ENCODE measurements around the gene PTPRM. TPM values are rescaled to one million over a fixed set of nuclear protein-coding genes. Genes with fewer than 3 reads are reported as not detected.

Gene PTPRM
- total RNA-seq, 4 donors from 2014 or later = 81.5 to 98.9 (median 86.8) TPM

- no peak overlapping the region for H3K4me3 ChIP-seq
- TF ChIP-seq POLR2A (IDR thresholded peaks at IDR 0.05) = no peak
- TF ChIP-seq CTCF (IDR thresholded peaks at IDR 0.05) = no peak
- no peak for TF ChIP-seq POLR2AphosphoS5 (IDR thresholded peaks at IDR 0.05)
- TF ChIP-seq EP300 (IDR thresholded peaks at IDR 0.05) = no peak
- no peaks in the 10 kb centered on the region for H3K9me3 ChIP-seq
- 100% methylated on average over 1 of the region's 1 CpG for WGBS, 2 donors (ENCODE audit: low coverage in 1 of 2)
- no peak overlapping the region for H3K27ac ChIP-seq
- no peaks in the 10 kb centered on the region for H3K27me3 ChIP-seq
- H3K36me3 ChIP-seq = no peaks in the 10 kb centered on the region
- no peak for ATAC-seq
- no peaks in the 10 kb centered on the region for H3K4me1 ChIP-seq
Observed at GRCh38 chr18:8427339-8427738, 860.2 kb downstream of the PTPRM start.

GRCh38 chr18:8428951-8429350, 861.8 kb downstream of the PTPRM start:
- no peak for ATAC-seq
- whole genome bisulfite sequencing, 2 donors (ENCODE audit: low coverage in 1 of 2) = 89 to 90% methylated on average over 2 to 3 of the region's 6 CpGs
- no peak overlapping the region for H3K4me3 ChIP-seq

GRCh38 chr18:8431036-8431435, 863.9 kb downstream of the PTPRM start:
- Histone ChIP-seq H3K9me3 (no peaks in the 10 kb centered on the region), H3K4me3 (no peak overlapping the region), H3K27ac (no peak overlapping the region), H3K27me3 (no peaks in the 10 kb centered on the region), H3K36me3 (no peaks in the 10 kb centered on the region), H3K4me1 (no peaks in the 10 kb centered on the region)
- TF ChIP-seq POLR2A (IDR thresholded peaks at IDR 0.05) (no peak), POLR2AphosphoS5 (IDR thresholded peaks at IDR 0.05) (no peak), EP300 (IDR thresholded peaks at IDR 0.05) (no peak), CTCF (IDR thresholded peaks at IDR 0.05) (no peak)
- WGBS, 2 donors (ENCODE audit: low coverage in 1 of 2) = 69 to 97% methylated on average over 3 to 4 of the region's 4 CpGs
- ATAC-seq = no peak

More at GRCh38 chr18:8428951-8429350, 861.8 kb downstream of the PTPRM start:
- Histone ChIP-seq H3K36me3 (no peaks in the 10 kb centered on the region), H3K4me1 (no peaks in the 10 kb centered on the region), H3K27me3 (no peaks in the 10 kb centered on the region), H3K9me3 (no peaks in the 10 kb centered on the region), H3K27ac (no peak overlapping the region)
- TF ChIP-seq POLR2AphosphoS5 (IDR thresholded peaks at IDR 0.05) = no peak
- no peak for TF ChIP-seq EP300 (IDR thresholded peaks at IDR 0.05)
- no peak for TF ChIP-seq CTCF (IDR thresholded peaks at IDR 0.05)
- no peak for TF ChIP-seq POLR2A (IDR thresholded peaks at IDR 0.05)

- Histone ChIP-seq H3K27ac (no peak overlapping the region), H3K9me3 (no peaks in the 10 kb centered on the region), H3K27me3 (no peaks in the 10 kb centered on the region), H3K4me3 (no peak overlapping the region), H3K36me3 (no peaks in the 10 kb centered on the region), H3K4me1 (no peaks in the 10 kb centered on the region)
- ATAC-seq = no peak
- 71% methylated on average over 1 of the region's 15 CpGs; no CpG with 5 or more reads in 1 of the 2 donors for WGBS, 2 donors (ENCODE audit: low coverage in 1 of 2)
- no peak for TF ChIP-seq POLR2AphosphoS5 (IDR thresholded peaks at IDR 0.05)
Observed at GRCh38 chr18:8433323-8433722, 866.2 kb downstream of the PTPRM start.

- no peaks in the 10 kb centered on the region for H3K27me3 ChIP-seq
- H3K36me3 ChIP-seq = no peaks in the 10 kb centered on the region
- WGBS, 2 donors (ENCODE audit: low coverage in 1 of 2) = 63 to 68% methylated on average over 5 to 7 of the region's 7 CpGs
- H3K4me1 ChIP-seq = no peaks in the 10 kb centered on the region
- ATAC-seq = no peak
- no peak overlapping the region for H3K4me3 ChIP-seq
- TF ChIP-seq POLR2A (IDR thresholded peaks at IDR 0.05) (no peak), CTCF (IDR thresholded peaks at IDR 0.05) (no peak), EP300 (IDR thresholded peaks at IDR 0.05) (no peak), POLR2AphosphoS5 (IDR thresholded peaks at IDR 0.05) (no peak)
- no peak overlapping the region for H3K27ac ChIP-seq
- H3K9me3 ChIP-seq = peaks cover 0 to 4% (median 0%) of the 10 kb centered on the region in 3 donors
Observed at GRCh38 chr18:8433771-8434170, 866.7 kb downstream of the PTPRM start.

Measured in gastroesophageal sphincter (tissue), 4 donors.